Inflammatory macrophage (primary cell): Measurements from ENCODE around the gene PLAAT2.

Experiments
- DNase-seq, 2 donors: peaks; one replicate each; pipeline ENCODE4 v3.0.0-alpha.2; 2020 to 2022

The PLAAT2 gene

DNA sequence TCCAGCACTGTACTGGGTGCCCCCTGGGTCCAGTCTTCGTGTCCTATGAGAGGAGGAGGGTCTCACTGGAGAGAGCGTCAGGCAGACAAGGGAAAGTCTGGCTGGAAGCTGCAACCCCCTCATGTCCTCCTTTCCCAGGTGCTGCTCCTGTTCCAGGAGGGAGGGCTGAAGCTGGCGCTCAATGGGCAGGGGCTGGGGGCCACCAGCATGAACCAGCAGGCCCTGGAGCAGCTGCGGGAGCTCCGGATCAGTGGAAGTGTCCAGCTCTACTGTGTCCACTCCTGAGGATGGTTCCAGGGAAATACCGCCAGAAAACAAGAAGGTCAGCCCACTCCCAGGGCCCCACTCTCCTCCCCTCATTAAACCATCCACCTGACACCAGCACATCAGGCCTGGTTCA, 47.1 kb downstream of the PLAAT2 start:
- no peak for DNase-seq

DNA sequence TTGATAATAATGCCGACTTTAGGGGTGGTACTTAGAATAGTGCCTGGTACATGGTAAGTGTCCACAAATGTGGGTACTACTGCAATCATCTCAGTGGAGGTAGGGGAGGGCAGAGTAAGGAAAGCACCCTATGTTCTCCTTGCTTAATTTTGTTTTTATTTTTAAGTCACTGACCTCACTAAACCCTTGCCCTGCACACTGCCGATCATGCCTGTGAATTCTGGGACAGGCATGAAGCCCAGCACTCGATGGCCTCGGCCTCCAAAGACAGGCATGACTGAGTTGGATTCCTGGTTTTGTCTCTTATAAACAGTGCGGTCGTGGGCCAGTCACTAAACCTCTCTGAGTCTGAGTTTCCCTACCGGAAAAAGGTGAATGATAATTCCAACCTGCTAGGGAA, 50.4 kb downstream of the PLAAT2 start:
- DNase-seq, result no peak

GRCh38 chr11:63511048-63511748, 52.0 kb downstream of the PLAAT2 start:
- peak in 1 of 2 donors; percentile 23 for DNase-seq

- no peak for DNase-seq
Measured at GRCh38 chr11:63510360-63511047, 52.7 kb downstream of the PLAAT2 start.

DNA sequence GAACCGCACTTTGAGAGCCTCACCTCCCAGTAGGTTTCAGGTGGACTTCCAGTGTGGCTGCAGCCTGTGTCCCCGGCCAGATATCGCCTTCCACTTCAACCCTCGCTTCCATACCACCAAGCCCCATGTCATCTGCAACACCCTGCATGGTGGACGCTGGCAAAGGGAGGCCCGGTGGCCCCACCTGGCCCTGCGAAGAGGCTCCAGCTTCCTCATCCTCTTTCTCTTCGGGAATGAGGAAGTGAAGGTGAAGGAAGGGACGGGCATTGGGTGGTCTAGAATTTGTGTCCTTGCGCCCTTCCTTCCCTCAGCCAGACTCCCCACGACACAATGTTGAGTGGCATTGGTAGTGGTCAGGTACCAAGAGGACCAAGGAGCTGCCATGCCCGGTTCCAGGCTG, 54.4 kb downstream of the PLAAT2 start:
- no peak for DNase-seq

DNA sequence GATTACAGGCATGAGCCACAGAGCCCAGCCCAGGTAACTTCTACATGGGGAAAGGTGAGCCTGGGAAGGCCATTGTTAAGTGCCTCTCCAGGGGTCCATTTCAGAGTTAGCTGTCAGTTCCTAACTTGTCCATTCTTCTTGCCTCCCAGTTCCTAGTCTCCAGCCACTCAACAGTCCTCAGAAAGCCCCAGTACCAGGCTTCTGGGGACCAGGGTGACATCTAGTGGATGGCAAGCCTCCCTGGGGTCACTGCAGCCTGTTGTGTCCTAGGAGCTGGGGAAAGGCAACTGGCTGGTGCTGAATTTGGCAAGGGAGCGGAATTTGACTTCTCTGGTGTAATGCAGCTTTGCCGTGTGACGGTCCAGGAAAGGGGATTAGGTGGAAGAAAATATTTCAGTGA, 55.2 kb downstream of the PLAAT2 start:
- peak; percentile 60 to 74 for DNase-seq

DNA sequence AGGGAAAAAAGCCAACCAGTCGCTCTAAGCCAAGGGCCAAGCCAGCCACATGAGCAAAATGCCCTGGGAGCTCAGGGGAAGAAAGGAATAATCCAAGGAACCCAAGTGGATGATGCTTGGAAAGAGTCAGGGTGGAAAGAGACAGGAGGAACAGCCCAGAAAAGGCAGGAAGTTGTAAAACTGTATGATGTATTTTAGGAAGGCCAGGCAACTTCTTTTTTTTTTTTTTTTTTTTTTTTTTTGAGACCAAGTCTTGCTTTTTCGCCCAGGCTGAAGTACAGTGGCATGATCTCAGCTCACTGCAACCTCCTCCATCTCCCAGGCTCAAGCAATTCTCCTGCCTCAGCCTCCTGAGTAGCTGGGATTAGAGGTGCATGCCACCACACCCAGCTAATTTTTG, 55.7 kb downstream of the PLAAT2 start:
- peak; percentile 26 to 45 for DNase-seq

- DNase-seq, result no peak
Measured at GRCh38 chr11:63506876-63507275, 56.3 kb downstream of the PLAAT2 start.

- DNase-seq, result peak; percentile 63 to 74
Measured at GRCh38 chr11:63505857-63506528, 57.2 kb downstream of the PLAAT2 start, which contains the start of gene LGALS12. TSS of gene LGALS12 (plus strand) at chr11:63506084. CDS start at chr11:63506459, 375 bp downstream.

DNA sequence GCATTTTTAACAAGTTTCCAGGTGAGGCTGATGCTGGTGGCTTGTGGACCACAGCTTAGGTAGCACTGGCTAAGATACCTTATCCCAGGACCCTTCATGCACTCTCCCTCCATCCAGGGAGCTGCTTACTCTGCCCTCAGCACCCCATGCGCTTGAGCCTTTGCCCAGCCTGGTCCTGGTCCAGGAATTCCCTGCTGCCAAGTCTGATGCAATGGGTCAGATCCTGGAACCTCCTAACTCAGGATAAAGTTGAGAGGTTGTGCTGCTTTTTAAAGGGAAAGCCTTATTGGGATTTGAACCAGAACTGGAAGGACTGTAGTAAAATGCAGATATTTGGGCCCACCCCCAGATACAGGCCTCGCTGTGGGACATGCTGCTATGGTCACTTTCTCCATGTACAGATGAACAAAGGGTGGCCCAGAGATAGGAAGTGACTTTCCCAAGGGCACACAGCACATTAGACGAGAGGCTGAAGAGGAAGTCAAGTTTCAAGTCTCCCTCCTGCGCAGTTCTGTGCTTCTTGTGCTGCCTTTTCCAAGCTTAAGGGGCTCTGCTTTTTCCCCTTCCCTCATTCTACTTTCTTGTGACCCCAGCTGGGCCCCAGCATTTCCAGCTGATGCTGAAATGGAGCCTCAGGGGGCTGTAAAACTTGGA, 58.1 kb downstream of the PLAAT2 start:
- DNase-seq, result peak; percentile 24 to 33

- DNase-seq, result no peak
Measured at GRCh38 chr11:63504054-63504453, 59.1 kb downstream of the PLAAT2 start.

DNA sequence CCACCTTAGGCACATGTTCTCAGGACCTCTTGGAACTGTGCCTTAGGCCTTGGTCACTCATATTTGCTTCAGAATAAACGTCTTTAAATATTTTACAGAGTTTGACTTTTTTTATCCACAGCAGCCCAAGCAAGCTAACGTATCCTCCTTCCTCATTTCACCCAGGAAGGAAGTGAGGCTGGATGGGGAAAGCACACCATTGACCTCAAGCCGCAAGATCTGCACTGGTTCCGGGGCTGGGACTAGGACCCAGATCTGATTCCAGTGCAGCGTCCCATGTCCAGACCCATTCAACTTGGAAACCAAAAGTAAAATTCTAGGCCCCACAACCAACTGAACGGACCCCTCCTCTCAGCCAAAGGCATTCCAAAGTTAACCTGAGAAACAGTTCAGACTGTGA, 59.7 kb downstream of the PLAAT2 start:
- DNase-seq, result peak; percentile 78 to 81
